HG02884 (cell line): Measurements from ENCODE around the gene LBHD1.
"Not testable (repeated sequence)": the region's sequence is repeated elsewhere in the genome, so short reads cannot be mapped to it uniquely, and the experiment has no call there.

Experiments
- ATAC-seq: cut with Tn5 transposase; IDR thresholded peaks from one replicate; pipeline ENCODE4 v1.9.1; 2021; ENCODE audit warnings: mild to moderate bottlenecking, moderate library complexity; ENCODE audit not compliant: unreplicated experiment

LBHD1 gene

GRCh38 chr11:62621567-62622470 is 50.2 kb downstream of the LBHD1 start, which contains the start of gene B3GAT3:
B3GAT3 (minus strand) TSS chr11:62621986; CDS start chr11:62621947, 39 bp downstream.
- ATAC-seq: peak; percentile 90

DNA sequence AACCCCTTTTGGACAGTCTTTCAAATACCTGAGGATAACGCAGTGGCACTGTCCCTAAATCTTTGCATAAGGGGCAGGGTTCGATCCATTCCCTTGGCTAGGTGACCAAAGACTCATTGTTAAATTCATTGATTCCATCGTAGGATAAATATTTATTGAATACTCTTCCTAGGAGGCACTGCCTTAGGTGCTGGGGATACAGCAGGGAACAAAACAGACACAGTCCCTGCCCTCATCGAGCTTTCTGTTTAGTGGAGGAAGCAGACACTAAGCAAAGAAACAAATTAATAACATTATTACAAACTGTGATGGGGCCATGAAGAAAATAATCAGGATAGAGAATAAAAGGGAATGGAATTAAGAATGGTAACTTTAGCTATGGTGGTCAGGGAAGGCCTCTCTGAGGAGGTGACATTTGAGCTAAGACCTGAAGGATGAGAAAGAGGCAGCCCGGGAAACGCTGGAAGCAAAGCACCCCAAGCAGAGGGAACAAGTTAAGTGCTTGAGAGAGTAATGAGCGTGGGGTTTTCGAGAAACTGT is 51.0 kb downstream of the LBHD1 start:
- ATAC-seq: no peak

DNA sequence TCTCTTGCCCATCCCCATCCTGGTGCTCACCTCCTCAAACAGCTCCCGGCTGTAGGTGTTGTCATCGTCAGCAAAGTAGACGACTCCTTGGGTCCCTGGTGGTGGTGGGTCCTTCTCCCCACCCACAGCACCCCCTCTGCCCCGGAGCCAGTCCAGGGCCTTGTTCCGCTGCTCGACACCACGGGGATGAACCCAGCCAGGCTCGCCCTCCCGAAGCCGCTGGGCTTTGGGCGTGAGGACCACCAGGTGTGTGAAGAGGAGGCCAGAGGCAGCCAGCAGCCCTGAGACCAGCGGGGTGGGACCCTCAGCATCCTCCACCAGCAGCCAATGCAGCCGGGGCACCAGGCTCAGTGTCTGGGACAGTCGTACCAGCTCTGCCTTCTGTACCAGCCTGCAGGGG is 55.1 kb downstream of the LBHD1 start:
- ATAC-seq: not testable (repeated sequence)

- ATAC-seq: no peak
Observed at GRCh38 chr11:62615521-62615920, 56.5 kb downstream of the LBHD1 start.

GRCh38 chr11:62614275-62614674 is 57.8 kb downstream of the LBHD1 start:
- ATAC-seq: no peak

GRCh38 chr11:62613291-62613778 is 58.7 kb downstream of the LBHD1 start:
- no peak for ATAC-seq
